K562 (cell line): Measurements from ENCODE around the gene SMU1. TPM values are rescaled to one million over a fixed set of nuclear protein-coding genes. Genes with fewer than 3 reads are reported as not detected.

Source experiments
- ATAC-seq: fragments of 200-7000 bp; cut with Tn5 transposase; 3 replicates; pipeline ENCODE4 v1.9.1; 2020; ENCODE audit warnings: moderate library complexity
- BruUV-seq: library from RNA; stranded (reverse); fragments of 400-500 nt; replicated peaks from 2 replicates; lab custom pipeline; 2021; lab: Mats Ljungman, UMichigan
- CTCF ChIA-PET: fragments of 300-600 bp; formaldehyde crosslinking; extraction: SDS; loops from one replicate; lab custom pipeline; 2021; ENCODE audit warnings: low intra/inter-chr PET ratio; lab: Yijun Ruan, JAX
- POLR2A ChIA-PET: fragments of 300-600, 350-650 bp; sonication (Branson Sonifier 250); formaldehyde crosslinking; extraction: SDS; loops from one replicate; lab custom pipeline; 2021; ENCODE audit warnings: antibody characterized with exemption, inconsistent platforms; lab: Yijun Ruan, JAX
- DNase-seq, 4 experiments: peaks; one replicate each; pipeline versions ENCODE4 v3.0.0 to v3.0.0-alpha.2; 2011 to 2018; ENCODE audit warnings: low spot score in 3 of 4, mixed read lengths in 3 of 4; ENCODE audit errors: extremely low read depth in 1 of 4
- FAIRE-seq: peaks from 2 replicates; lab custom pipeline; 2011; peaks lifted over from hg19 to GRCh38; lab: Jason Lieb, UNC
- H2AFZ ChIP-seq: 2 replicates; pipeline ENCODE4 v1.6.0; 2011; ENCODE audit warnings: low read depth, low read length, control low read depth, inconsistent platforms
- H3K27ac ChIP-seq: fragments of 200-600 bp; 3 replicates; pipeline ENCODE4 v1.8.0; 2011; ENCODE audit warnings: low read depth, mild to moderate bottlenecking, control low read depth, inconsistent platforms, low read length, moderate library complexity, mixed read lengths; ENCODE audit errors: extremely low read depth
- H3K27me3 ChIP-seq, 2 experiments: fragments of 300-600 bp in 1 of 2; 2 replicates in 1 of 2; 3 replicates in 1 of 2; pipeline versions ENCODE4 v1.6.0 to v1.8.0; 2011; ENCODE audit warnings: inconsistent platforms in 2 of 2, low read length in 2 of 2, mild to moderate bottlenecking in 1 of 2, mixed read lengths in 1 of 2, moderate library complexity in 1 of 2; ENCODE audit not compliant: control insufficient read depth in 2 of 2, insufficient read depth in 2 of 2
- H3K36me3 ChIP-seq: fragments of 300-600 bp; 3 replicates; pipeline ENCODE4 v1.8.0; 2011; ENCODE audit warnings: mild to moderate bottlenecking, low read length, inconsistent platforms; ENCODE audit not compliant: control insufficient read depth, insufficient read depth
- H3K4me1 ChIP-seq, 2 experiments: fragments of 200-600 bp in 1 of 2; replicated peaks in 1 of 2; 2 replicates in 1 of 2; 3 replicates in 1 of 2; pipeline versions ENCODE4 v1.5.1 to v1.8.0; 2011; ENCODE audit warnings: inconsistent platforms in 2 of 2, low read length in 2 of 2, mild to moderate bottlenecking in 1 of 2, mixed read lengths in 1 of 2, moderate library complexity in 1 of 2; ENCODE audit not compliant: control insufficient read depth in 2 of 2, insufficient read depth in 2 of 2
- H3K4me2 ChIP-seq: 2 replicates; pipeline ENCODE4 v1.6.1; 2011; ENCODE audit warnings: low read length, control low read depth, inconsistent platforms, mixed read lengths; ENCODE audit not compliant: insufficient read depth
- H3K4me3 ChIP-seq: fragments of 200-600 bp; sonication (generic), shearing (Covaris generic); 2 replicates; pipeline ENCODE4 v1.5.1; 2016; ENCODE audit warnings: control low read depth, inconsistent platforms
- H3K79me2 ChIP-seq: fragments of 200-600 bp; 3 replicates; pipeline ENCODE4 v1.8.0; 2011; ENCODE audit warnings: low read length, inconsistent platforms; ENCODE audit not compliant: control insufficient read depth, insufficient read depth
- H3K9ac ChIP-seq, 2 experiments: 2 replicates each; pipeline versions ENCODE4 v1.6.0 to v1.6.1; 2011; ENCODE audit warnings: low read depth in 2 of 2, low read length in 2 of 2, control low read depth in 1 of 2, inconsistent platforms in 1 of 2, mild to moderate bottlenecking in 1 of 2, mixed read lengths in 1 of 2; ENCODE audit not compliant: insufficient read depth in 1 of 2
- H3K9me1 ChIP-seq: one replicate; pipeline ENCODE4 v1.6.0; 2011; ENCODE audit warnings: inconsistent platforms, mild to moderate bottlenecking, low read length, moderate library complexity; ENCODE audit not compliant: control insufficient read depth, insufficient read depth
- H3K9me3 ChIP-seq: replicated peaks from 2 replicates; pipeline ENCODE4 v1.5.1; 2011; ENCODE audit warnings: low read depth, low read length, inconsistent platforms; ENCODE audit not compliant: control insufficient read depth, insufficient read depth
- H4K20me1 ChIP-seq: replicated peaks from 2 replicates; pipeline ENCODE4 v1.6.1; 2011; ENCODE audit warnings: low read length, inconsistent platforms, mixed read lengths; ENCODE audit not compliant: control insufficient read depth, insufficient read depth
- ELF4 ChIP-seq: fragments of 450-650 bp; formaldehyde crosslinking; IDR thresholded peaks from 2 replicates; pipeline ENCODE4 v1.4.0; 2022; ENCODE audit warnings: missing genetic modification characterization
- HES1 ChIP-seq: fragments of 450-650 bp; IDR thresholded peaks from 2 replicates; pipeline ENCODE4 v1.6.1; 2016; ENCODE audit warnings: low read depth, mild to moderate bottlenecking, moderate library complexity
- HNRNPH1 ChIP-seq: fragments of 200-400 bp; formaldehyde crosslinking; optimal IDR thresholded peaks from 2 replicates; pipeline ENCODE3; 2017; ENCODE audit warnings: low read depth, mild to moderate bottlenecking, low read length, moderate library complexity
- IRF2 ChIP-seq: sonication (generic); formaldehyde crosslinking; IDR thresholded peaks from 2 replicates; pipeline ENCODE4 v1.8.1; 2022; ENCODE audit warnings: mild to moderate bottlenecking, missing genetic modification reagents
- MLX ChIP-seq, 2 experiments: fragments of 450-650 bp in 1 of 2; sonication (generic) in 1 of 2; formaldehyde crosslinking; conservative IDR thresholded peaks; 2 replicates each; pipeline versions ENCODE4 v1.4.0 to v1.8.1; 2020 to 2022; ENCODE audit warnings: mild to moderate bottlenecking in 1 of 2, missing genetic modification reagents in 1 of 2
- PRMT5 ChIP-seq: sonication (generic); formaldehyde crosslinking; IDR thresholded peaks from 2 replicates; pipeline ENCODE4 v1.5.0; 2020; ENCODE audit warnings: missing genetic modification reagents
- SMARCB1 ChIP-seq: IDR thresholded peaks from 2 replicates; pipeline ENCODE4 v1.6.1; 2011; ENCODE audit warnings: improper control_type of control experiment, low read depth; ENCODE audit not compliant: insufficient read length
- WHSC1 ChIP-seq: IDR thresholded peaks from one replicate; pipeline ENCODE4 v1.6.1; 2012; ENCODE audit warnings: low read length, control low read depth, inconsistent platforms
- XRCC4 ChIP-seq: IDR thresholded peaks from one replicate; pipeline ENCODE4 v1.6.1; 2011; ENCODE audit not compliant: insufficient read depth, insufficient read length; ENCODE audit errors: extremely low read depth
- ZNF212 ChIP-seq: fragments of 450-650 bp; formaldehyde crosslinking; IDR thresholded peaks from 2 replicates; pipeline ENCODE4 v1.4.0; 2020; ENCODE audit warnings: mild to moderate bottlenecking
- ZNF507 ChIP-seq: conservative IDR thresholded peaks from 2 replicates; pipeline ENCODE4 v1.6.1; 2017; ENCODE audit warnings: missing genetic modification characterization, missing compliant biosample characterization
- whole genome bisulfite sequencing: fragments of 100-300 bp; shearing (Covaris generic); methylation state at CpG from one replicate; pipeline ENCODE4 v1.1.6; 2016; ENCODE audit warnings: low coverage, mixed read lengths; ENCODE audit not compliant: insufficient coverage; ENCODE audit errors: missing lambda C conversion rate; 5-methylcytosine and 5-hydroxymethylcytosine counted together
- in situ Hi-C: fragments of 300-500 bp; cut with MboI; formaldehyde crosslinking; loops from 4 replicates; pipeline ENCODE4 v1.15.0; 2018; ENCODE audit warnings: inconsistent platforms, mixed read lengths
- intact Hi-C: fragments of 100-400 bp; cut with micrococcal nuclease; formaldehyde crosslinking; loops from 2 replicates; pipeline ENCODE4 v1.14.2; 2022
- polyA plus RNA-seq, 8 experiments: library from polyadenylated mRNA; depleted of rRNA in 4 of 8; stranded (reverse) in 5 of 8; unstranded in 3 of 8; fragments of >200 nt; fragmentation: Nextera tagmentation in 2 of 8; fragmentation: Illumina TruSeq in 1 of 8; extraction: Ambion mirVana in 2 of 8; extraction: Trizol in 1 of 8; gene quantifications; 2 replicates each; pipeline versions ENCODE4 v1.2.1 to v1.2.3, GENCODE V29; 2011 to 2014; ENCODE audit warnings: inconsistent platforms in 1 of 8, missing spikeins in 1 of 8
- total RNA-seq, 7 experiments: library from RNA; depleted of rRNA in 6 of 7; stranded (reverse); fragments of >200 nt in 6 of 7; fragmentation: Illumina TruSeq in 2 of 7; extraction: Trizol in 2 of 7; gene quantifications; 2 replicates each; pipeline versions ENCODE4 v1.2.1 to v1.2.3, GENCODE V29; 2011 to 2021; ENCODE audit warnings: low replicate concordance in 1 of 7
- TF ChIP-seq, protein P1 (sequence below): fragments of 450-650 bp; formaldehyde crosslinking; IDR thresholded peaks from 2 replicates; pipeline ENCODE4 v1.4.0; 2020; ENCODE audit warnings: mild to moderate bottlenecking, moderate library complexity

The SMU1 gene
- total and polyA plus RNA-seq, 9 of the 15 experiments (the other 6 are each of a cell fraction or from before 2014, with no cell fraction given) = 13.2 to 33.4 (median 20.7) TPM

DNA sequence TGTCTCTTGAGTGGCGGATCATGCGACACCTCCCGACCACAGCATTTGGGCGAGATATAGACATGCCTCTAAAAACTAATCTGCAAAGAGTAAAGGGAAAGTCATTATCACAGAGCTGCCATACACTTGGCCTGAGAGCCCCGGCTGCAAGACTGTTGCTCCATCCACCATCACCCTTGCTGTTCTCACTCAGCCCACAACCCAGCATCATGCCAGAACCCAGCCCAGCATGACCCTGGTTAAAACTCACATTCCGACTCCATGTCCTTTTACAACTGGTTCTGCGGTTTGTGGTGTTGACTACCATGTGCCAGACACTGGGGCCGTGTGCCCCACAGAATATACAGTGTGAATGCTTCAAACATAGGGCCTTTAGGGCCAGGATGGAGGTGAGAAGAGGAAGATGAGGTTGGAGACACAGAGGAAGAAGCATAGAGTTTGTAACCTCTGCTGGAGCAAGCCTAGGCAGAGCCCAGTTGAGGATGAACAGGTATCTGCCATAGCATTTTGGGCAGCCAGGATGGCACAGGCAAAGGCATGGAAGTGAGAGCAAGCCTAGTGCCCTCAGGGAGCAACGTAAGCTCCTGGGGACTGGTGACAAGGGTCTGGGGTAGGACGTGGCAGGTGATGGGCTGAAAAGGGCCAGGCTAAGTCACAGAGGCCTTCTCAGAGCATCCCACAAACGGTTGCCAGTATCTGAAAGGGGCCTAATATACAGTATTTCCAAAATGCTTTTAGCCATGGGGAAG lies 37.5 kb upstream of the SMU1 start:
- Histone ChIP-seq H3K9ac (no peak overlapping the region), H3K27ac (no peak overlapping the region), H3K9me3 (no peaks in the 10 kb centered on the region), H3K36me3 (peaks cover 36% of the 10 kb centered on the region; the same call in 2 of the 3 replicates), H3K79me2 (no peaks in the 10 kb centered on the region), H3K27me3 (no peaks in the 10 kb centered on the region), H3K4me1 (no peaks in the 10 kb centered on the region), H3K9me1 (no peaks in the 10 kb centered on the region), H4K20me1 (no peaks in the 10 kb centered on the region; the same call in 1 of the 2 replicates), H3K4me3 (no peak overlapping the region), H3K4me2 (no peak overlapping the region), H2AFZ (no peak overlapping the region)
- intact Hi-C loops = no loop called here
- in situ Hi-C loops = no loop called here
- POLR2A ChIA-PET = no interaction called here
- TF ChIP-seq XRCC4 = no peak
- no peak for TF ChIP-seq HNRNPH1
- no peak for TF ChIP-seq MLX (CRISPR knock-in tag; conservative IDR thresholded peaks at IDR 0.05)
- no peak for TF ChIP-seq WHSC1
- TF ChIP-seq SMARCB1 = no peak
- no peak for TF ChIP-seq ZNF212 (CRISPR knock-in tag)
- TF ChIP-seq HES1 = no peak
- TF ChIP-seq, protein P1, sequence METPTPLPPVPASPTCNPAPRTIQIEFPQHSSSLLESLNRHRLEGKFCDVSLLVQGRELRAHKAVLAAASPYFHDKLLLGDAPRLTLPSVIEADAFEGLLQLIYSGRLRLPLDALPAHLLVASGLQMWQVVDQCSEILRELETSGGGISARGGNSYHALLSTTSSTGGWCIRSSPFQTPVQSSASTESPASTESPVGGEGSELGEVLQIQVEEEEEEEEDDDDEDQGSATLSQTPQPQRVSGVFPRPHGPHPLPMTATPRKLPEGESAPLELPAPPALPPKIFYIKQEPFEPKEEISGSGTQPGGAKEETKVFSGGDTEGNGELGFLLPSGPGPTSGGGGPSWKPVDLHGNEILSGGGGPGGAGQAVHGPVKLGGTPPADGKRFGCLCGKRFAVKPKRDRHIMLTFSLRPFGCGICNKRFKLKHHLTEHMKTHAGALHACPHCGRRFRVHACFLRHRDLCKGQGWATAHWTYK (CRISPR knock-in tag) = no peak
- no peak for TF ChIP-seq ELF4 (CRISPR knock-in tag)
- no peak for TF ChIP-seq ZNF507 (tag)
- TF ChIP-seq IRF2 = no peak
- TF ChIP-seq PRMT5 (CRISPR knock-in tag) = no peak
- no TSS peak for BruUV-seq
- no peak for FAIRE-seq
- CTCF ChIA-PET = no interaction called here
- DNase-seq = no peak
- ATAC-seq = no peak
- 62% methylated on average over 6 of the region's 11 CpGs for WGBS
